Endothelial cell of hepatic sinusoid (primary cell): ENCODE results near the gene RNF14.
"Not testable (repeated sequence)": the region's sequence is repeated elsewhere in the genome, so short reads cannot be mapped to it uniquely, and the experiment has no call there.

Experiments used
- in situ Hi-C: cut with HindIII; loops from 2 replicates; pipeline ENCODE4 v1.10.0; 2017; ENCODE audit warnings: low sequenced_read_pairs

RNF14 gene

DNA sequence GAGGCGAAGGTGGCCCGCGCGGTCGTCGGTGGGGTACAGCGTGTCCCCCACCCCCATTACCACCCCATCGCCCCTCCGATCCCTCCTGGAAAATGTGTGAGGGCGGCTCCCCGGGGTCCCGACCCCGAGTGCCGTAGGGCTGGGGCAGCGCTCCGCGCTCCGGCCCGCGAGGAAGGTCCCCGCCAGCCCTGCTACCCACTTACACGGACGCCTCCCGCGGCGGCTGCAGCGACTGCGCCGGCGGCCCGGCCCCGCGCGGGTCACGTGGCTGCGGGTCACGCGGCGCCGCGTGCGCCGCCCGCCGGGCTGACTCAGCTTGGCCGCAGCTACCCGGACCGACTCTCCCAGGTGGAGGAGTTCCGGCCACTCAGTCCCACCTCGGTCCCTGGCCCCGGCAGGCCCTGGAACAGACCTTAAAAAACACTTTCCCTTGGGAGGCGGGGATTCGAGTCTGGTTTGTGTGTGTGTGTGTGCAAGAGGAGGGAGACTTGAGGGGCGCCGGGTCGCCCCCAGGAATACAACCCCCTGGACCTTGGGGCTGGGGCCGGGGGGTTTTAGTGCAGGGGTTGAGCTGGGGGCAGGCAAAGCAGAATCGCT, 44.0 kb downstream of the RNF14 start, which contains the start of gene GNPDA1:
Gene GNPDA1 (minus strand): TSS at position 236 of the 597 bp plus-strand sequence. CDS start 992 bp downstream, outside the sequence.
- in situ Hi-C loops, result loop anchor here (5.0 to 10.0 kb wide), 2 partner anchors 54 to 532 kb away; no protein-coding TSS in a partner anchor

DNA sequence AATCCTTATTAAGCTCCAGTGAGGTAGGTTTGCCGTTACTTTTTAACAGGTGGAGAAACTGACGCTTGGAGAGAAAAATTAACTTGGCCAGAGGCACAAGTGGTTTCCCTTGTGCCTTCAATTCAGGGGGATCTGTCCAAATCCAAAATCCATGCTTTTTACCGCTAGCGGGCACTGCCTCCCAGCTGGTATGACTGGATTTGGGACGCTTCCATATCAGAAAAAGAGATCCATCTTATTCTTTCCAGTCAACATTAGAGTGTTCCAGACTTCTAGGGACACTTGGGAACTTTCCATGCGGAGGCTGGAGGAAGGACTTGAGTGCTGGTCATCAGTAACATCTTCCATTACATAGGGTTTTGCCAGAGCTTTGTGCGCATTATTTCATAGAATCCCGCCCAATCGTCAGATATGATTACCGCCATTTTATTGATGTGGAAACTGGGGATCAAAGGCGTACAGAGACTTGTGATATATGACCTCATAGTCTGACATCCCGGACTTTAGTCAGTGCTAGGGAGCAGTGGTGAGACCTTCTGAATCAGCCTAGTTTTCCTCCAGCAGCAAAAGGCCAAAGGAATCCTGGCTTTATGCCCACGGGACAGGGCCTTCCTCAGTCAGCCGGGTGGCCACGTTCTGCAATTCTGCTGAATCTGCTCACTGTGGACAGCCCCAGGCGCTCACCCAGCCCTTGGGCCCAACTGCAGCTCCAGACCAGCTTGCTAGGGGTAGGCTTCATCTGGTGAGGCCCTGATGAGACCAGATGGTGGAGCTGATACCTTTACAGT, 45.0 kb downstream of the RNF14 start:
- in situ Hi-C loops, result loop anchor here (5.0 to 10.0 kb wide), 2 partner anchors 53 to 531 kb away; no protein-coding TSS in a partner anchor

DNA sequence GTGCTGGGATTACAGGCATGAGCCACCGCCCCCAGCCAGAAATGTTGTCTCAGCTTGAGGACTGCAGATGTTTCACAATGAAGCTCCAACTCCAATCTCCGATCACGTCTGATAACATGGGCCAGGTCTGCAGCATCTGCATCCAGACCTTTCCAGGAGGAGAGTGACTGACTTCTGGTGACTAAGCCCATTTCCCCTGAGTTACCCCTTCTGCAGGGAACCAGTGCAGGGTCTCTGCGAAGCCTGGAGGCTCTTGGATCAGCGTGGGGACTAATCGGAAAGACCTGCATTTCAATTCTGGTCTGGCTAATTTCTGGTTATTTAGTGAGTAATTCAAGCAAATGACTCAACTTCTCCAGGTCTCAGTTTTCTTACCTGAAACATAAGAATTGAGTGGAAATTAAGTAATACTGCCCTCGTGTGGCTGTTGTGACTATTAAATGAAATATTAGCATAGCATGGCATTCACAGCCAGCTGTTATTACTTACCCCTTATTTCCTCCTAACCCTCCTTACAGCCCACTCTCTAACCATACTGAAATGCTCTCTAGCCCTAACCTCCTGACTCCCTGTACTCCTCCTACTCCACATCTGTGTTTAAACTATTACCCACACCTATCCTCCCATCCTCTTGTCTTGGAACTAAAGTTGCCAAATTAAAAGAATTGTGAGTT, 46.1 kb downstream of the RNF14 start:
- in situ Hi-C loops, result loop anchor here (5.0 to 10.0 kb wide), 2 partner anchors 52 to 530 kb away; no protein-coding TSS in a partner anchor

DNA sequence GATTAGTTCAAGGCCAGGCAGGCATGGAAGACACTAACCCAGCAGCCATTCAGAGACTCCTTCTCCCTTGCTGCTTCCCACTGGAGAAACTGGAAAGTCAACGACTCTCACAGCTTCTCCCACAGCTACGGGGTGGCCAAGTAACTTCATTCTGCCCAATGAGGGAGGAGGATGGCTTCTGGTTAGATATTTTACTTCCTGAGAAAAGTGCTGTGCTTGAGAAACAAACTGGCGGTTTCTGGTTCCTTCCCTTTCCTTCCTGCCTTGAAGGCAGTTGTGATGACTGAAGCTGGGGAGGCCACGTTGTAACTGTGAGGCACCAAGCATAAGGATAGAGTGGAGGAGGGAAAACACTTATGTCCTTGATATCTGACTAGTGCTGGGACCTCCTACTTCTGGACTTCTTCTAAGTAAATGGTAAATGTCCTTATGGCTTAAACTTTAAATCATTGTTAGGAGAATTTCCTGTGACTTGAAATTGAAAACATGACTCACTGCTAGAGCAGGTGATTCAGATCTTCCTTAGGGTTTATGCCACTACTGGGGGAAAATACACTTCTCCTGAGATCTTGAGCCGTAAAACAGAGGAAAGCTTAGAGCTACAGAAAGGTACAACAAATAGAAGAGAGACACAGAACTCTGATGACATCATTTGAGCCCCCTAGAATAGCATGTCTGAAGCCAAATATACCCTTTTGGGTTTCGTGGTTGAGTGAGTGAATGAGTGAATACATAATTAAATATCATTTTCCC, 47.1 kb downstream of the RNF14 start:
- in situ Hi-C loops, result loop anchor here (10.0 kb wide), 1 partner anchor 529 kb away; no protein-coding TSS in a partner anchor

DNA sequence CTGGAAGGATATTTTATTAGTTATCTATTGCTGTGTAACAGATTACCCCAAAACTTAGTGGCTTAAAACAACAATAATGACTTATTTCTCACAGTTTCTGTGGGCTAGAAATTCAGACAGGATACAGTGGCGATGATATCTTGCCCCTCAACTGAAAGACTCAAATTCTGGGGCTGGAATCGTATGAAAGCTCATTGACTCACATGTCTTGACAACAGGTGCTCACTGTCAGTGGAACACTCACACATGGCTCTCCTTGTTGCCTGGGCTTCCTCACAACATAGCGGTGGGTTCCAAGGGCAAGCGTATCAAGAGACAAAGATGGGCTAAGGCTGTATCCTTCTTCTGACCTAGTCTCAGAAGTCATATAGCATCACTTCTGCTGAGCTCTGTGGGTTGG, 47.7 kb downstream of the RNF14 start:
- in situ Hi-C loops, result loop anchor here (10.0 kb wide), 1 partner anchor 528 kb away; no protein-coding TSS in a partner anchor

DNA sequence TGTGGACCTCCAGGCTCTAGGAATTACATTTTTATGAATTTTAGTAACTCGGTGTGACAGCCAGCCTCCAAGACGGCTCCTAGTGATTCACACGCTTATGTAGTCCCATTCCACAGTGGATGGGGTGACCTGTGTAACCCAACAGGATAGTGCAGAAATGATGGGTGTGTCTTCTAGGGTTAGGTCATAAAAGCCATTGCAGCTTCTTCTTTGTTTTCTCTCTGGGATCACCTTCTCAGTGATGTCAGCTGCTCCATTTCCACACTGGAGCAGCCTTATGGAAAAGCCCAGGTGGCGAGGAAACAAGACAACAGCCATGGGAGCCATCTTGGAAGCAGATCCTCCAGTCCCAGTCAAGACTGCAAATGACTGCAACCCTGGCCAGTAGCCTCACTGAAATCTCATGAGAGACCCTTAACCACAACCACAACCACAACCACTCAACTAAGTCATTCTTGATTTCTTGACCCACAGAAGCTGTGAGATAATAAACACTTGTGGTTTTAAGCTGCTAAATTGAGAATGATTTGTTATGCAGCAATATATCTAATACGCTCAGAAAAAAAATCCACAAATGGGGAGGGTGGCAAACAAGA, 49.0 kb downstream of the RNF14 start:
- in situ Hi-C loops, result loop anchor here (10.0 kb wide), 1 partner anchor 527 kb away; no protein-coding TSS in a partner anchor

DNA sequence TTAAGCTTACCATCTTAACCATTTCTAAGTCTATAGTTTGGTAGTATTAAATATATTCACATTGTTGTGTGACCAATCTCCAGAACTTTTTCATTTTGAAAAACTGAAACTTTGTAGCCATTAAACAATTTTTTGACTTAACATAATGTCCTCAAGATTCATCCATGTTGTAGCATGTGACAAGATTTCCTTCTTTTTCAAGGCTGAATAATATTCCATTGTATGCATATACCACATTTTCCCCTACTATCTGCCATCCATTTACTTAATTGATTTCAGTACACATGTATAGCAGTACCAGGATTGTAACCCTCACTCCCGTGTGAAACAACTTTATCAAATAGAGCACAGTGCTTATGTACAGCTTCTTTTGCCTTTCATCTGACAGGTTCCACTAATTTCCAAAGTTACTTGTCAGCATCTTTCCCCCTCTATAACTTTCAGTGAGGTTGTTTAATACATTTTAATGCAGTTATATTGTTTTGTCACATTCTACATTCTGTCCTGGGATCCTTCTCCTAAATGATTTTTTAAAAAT, 51.3 kb downstream of the RNF14 start:
- in situ Hi-C loops, result no loop called here

DNA sequence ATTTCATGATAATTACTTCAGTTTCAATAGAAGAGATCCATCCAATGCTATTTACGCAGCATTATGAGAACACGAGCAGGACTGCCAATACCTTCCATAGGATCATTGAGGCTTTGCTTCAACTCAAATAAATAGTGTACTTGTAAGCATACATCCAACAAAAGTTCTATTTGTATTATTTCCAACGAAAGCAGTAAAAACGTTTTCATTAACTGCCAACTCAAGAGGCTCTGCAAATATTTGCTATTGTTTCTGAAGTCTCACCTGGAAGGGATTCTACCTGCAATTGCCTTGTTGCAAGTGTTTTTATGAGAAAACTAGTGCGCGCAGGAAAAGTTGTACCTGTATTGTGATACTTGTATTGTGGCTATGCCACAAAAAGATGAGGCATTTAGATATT, 54.9 kb downstream of the RNF14 start:
- in situ Hi-C loops, result no loop called here

DNA sequence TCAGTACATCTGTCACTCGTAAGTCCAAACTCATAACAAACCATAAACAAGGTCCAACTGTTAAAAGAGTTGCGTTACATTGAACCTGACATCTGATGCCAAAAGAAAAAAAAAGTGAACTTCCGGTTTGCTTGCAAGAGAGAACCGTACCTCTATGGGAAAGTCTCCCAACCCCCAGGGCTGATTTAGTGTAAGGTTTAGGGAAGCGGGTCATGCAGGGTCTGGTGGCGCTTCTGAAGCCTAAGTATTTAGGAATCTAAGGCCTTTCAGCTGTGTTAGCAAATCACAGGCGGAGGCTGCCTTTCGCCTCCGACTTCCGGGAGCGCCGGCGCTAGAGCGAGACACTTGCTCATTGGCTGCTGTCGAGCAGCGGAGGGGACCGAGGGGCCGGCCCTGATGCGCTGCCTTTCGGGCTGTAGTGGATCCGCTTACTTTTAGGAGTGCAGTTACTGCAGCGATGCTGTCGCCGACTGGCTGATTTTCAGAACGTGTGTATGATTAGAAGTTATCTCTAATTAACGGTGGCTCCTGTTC, 55.9 kb downstream of the RNF14 start:
- in situ Hi-C loops, result no loop called here

DNA sequence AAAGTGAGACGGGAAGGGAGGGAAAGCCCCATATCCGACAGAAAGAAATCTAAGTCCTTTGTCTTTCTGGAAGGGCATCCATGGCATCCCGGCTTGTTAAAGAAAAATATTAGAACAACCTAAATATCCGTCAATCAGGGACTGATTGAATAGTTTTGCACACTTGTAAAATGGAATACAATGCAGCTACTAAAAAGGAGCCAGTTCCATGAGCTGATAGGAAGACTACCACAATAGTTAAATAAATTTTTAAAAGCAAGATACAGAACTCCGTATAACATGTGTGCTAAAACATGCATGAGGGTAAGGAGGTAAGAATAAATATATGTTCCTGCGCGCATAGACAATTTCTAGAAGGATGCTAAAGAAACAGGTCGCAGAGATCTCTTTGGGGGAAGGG, 56.7 kb downstream of the RNF14 start:
- in situ Hi-C loops, result no loop called here

DNA sequence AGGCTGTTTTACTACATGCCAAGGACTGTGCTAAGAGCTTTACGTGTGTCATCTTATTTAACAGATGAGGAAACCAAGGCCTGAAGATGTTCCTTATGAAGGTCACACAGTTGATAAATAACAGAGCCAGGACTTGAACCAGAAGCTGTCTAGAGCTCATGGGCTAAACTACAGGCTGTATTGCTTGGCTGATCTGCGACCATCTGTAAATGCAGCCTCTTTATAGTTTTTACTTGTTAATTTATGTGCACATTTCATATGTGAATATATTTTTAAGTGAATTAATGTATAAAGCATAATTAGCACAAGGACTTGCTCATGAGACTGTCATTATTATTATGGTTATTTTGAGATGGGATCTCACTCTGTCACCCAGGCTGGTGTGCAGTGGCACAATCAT, 63.2 kb downstream of the RNF14 start:
- in situ Hi-C loops, result no loop called here

DNA sequence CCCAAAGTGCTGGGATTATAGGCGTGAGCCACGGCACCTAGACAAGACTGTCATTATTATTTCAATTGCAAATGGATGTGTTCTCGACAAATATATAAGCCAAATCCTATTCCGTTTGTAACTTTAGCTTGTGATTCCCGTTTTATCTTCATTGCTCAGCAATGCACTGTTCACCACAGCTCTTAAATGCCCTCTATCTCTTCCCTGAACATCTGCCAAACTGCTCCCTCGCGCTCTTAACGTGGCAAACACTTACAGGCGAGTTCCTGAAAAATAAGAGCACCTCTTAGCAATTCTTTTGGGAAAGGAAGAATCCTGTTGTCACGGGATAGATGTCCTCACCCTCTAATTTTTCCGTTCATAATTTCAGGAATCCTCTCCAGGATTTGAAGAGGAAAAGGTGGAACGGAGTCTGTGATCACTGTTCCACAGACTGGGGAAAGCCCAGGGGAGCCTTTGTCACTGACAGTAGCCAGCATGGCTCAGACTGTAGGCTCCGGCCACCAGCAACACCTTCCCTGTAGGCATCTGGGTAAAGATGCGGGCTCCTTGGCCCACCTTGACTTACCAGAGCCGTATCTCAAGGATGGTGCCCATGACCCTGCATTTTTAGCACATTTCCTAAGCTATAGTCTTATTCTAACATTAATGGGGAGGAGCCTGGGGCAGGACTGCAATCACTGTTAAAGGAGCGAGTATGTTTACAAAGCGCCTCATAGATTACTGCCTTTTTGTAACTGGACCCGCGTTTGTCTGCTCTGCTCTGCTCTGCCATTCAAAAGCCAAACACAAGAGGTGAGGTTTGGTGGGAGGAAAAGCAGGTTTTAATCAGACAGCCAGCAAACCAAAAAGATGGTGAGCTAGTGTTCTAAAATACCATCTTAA, 64.1 kb downstream of the RNF14 start:
- in situ Hi-C loops, result no loop called here

DNA sequence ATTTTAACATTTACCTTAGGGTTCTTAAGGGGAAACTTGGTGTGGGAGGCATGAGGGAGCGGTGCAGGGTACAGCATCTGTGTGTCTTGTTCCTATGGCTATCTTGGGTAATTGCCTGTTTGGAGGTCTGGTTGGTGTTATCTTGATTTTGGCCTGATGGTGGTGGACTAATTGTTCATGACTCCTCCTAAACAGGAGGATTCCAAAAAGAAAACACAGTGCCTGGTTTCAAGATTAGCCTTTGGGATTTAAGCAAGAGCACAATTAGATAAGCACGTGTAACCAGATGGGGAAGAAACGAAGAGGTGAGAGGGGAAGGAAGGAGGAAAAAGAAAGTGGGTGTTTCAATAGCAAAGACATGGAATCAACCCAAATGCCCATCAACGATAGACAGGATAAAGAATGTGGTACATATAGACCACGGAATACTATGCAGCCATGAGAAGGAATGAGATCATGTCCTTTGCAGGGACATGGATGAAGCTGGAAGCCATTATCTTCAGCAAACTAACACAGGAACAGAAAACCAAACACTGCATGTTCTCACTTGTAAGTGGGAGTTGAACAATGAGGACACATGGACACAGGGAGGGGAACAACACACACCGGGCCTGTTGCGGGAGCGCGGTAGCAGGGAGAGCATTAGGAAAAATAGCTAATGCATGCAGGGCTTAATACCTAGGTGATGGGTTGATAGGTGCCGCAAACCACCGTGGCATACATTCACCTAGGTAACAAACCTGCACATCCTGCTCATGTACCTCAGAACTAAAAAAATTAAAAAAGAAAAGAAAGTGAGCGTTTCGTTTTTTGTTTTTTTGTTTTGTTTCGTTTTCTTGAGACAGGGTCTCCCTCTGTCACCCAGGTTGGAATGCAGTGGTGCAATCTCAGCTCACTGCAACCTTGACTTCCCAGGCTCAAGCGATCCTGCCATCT, 65.0 kb downstream of the RNF14 start:
- in situ Hi-C loops, result not testable (repeated sequence)

DNA sequence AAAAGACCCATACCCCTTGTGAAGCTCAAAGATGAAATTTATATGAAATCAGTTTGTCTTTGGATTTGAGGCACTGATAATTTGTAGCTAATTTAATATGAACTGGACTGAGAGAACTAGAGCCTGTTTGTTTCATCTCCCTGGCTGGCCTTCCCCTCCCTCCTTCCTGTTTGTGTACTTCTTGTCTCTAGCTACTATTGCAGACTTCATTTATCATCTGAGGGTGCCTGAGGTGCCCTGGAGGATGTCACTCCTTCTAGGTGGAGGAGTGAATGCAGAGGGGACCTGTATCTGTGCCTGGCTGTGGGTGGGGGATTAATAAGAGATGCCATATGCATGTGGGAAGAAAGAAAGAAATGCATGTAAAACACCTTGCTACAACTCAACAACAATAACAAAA, 66.1 kb downstream of the RNF14 start:
- in situ Hi-C loops, result no loop called here

DNA sequence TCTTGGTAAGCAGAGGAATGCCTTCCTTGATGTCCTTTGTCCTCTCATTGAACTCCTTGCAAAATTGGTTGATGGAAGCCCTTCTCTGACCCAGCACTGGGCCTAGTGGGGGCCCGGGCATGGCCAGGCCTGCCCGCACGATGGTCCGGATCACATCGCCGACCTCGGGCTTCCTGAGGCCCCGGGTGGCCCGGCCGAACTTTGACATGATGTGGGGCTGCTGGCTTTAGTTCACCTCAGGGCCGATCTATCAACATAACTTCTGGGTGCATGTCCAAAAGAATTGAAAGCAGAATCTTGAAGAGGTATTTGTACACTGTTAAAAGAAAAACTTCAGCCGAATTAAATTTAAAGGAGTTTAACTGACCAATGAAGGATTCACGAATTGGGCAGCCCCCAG, 68.0 kb downstream of the RNF14 start:
- in situ Hi-C loops, result no loop called here

DNA sequence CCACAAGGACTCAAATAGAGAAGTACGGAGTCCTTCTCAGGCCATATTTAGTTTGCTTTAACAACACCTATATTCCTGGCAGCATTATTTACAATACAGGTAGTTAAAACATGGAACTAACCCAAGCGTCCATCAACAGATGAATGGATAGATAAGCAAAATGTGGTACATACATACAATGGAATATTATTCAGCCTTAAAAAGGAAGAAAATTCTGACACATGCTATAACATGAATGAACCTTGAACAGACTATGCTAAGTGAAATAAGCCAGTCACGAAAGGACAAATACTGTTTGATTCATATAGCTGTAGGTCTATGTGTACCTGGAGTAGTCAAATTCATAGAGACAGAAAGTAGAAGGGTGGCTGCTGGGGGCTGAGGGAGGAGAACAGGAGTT, 68.7 kb downstream of the RNF14 start:
- in situ Hi-C loops, result not testable (repeated sequence)

DNA sequence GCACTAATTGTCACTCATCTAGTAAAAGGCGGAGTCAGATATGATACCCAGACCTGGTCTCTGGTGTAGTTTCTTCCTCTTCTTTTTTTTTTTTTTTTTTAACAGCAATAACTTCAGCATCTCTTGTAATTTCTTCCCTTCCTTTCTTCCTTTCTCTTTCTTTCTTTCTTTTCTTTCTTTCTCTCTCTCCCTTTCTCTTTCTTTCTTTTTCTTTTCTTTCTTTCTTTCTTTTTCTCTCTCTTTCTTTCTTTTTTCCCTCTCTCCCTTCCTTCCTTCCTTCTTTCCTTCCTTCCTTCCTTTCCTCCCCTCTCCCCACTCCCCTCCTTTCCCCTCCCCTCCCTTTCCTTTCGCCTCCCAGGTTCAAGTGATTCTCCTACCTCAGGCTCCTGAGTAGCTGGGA, 69.8 kb downstream of the RNF14 start:
- in situ Hi-C loops, result no loop called here
